Urothelium cell line (cell line): ENCODE measurements around the gene TM4SF5.
A peak's percentile ranks its signal among the peaks of the same experiment; 100 is the strongest.

Experiments used
- DNase-seq: peaks from one replicate; pipeline ENCODE4 v3.0.0; 2011; ENCODE audit warnings: low spot score, mixed read lengths
- FAIRE-seq: peaks from 2 replicates; lab custom pipeline; 2011; peaks lifted over from hg19 to GRCh38; lab: Jason Lieb, UNC

TM4SF5 gene

GRCh38 chr17:4771519-4772234 is at the start of gene TM4SF5:
TM4SF5 (plus strand) TSS chr17:4771886; CDS start chr17:4771923, 37 bp downstream.
- FAIRE-seq: no peak
- DNase-seq: no peak

- FAIRE-seq (no peak), DNase-seq (no peak)
These were observed 48.9 kb upstream of the TM4SF5 start for GRCh38 chr17:4722678-4723240.

- no peak for FAIRE-seq
These were observed 47.0 kb upstream of the TM4SF5 start for GRCh38 chr17:4724650-4725049.

GRCh38 chr17:4725646-4726310 is 45.9 kb upstream of the TM4SF5 start:
- DNase-seq: no peak

More at GRCh38 chr17:4724650-4725049, 47.0 kb upstream of the TM4SF5 start:
- no peak for DNase-seq

GRCh38 chr17:4728124-4728523 is 43.6 kb upstream of the TM4SF5 start:
- DNase-seq: no peak
- no peak for FAIRE-seq

More at GRCh38 chr17:4725646-4726310, 45.9 kb upstream of the TM4SF5 start:
- FAIRE-seq: no peak

- FAIRE-seq (no peak), DNase-seq (no peak)
These were observed 38.6 kb upstream of the TM4SF5 start for GRCh38 chr17:4733073-4733531.

- no peak for FAIRE-seq
These were observed 36.7 kb upstream of the TM4SF5 start for GRCh38 chr17:4734857-4735475.

GRCh38 chr17:4735876-4736651 is 35.6 kb upstream of the TM4SF5 start:
- no peak for FAIRE-seq
- no peak for DNase-seq

More at GRCh38 chr17:4734857-4735475, 36.7 kb upstream of the TM4SF5 start:
- DNase-seq: no peak

GRCh38 chr17:4738136-4739121 is 33.3 kb upstream of the TM4SF5 start:
- DNase-seq (no peak), FAIRE-seq (no peak)

GRCh38 chr17:4739122-4740024 is 32.3 kb upstream of the TM4SF5 start, which contains the start of the genes CXCL16 and ZMYND15:
CXCL16 (minus strand) TSS chr17:4739928; CDS start chr17:4739339, 589 bp downstream.
ZMYND15 (plus strand) TSS chr17:4739833; CDS start chr17:4740549, 716 bp downstream.
- DNase-seq (peak; percentile 54), FAIRE-seq (no peak)

- no peak for FAIRE-seq
- DNase-seq: no peak
These were observed 31.7 kb upstream of the TM4SF5 start for GRCh38 chr17:4740025-4740351.

- FAIRE-seq (no peak), DNase-seq (no peak)
These were observed 31.1 kb upstream of the TM4SF5 start for GRCh38 chr17:4740584-4740983.

GRCh38 chr17:4741544-4741943 is 30.1 kb upstream of the TM4SF5 start:
- DNase-seq: no peak
- FAIRE-seq: no peak

- FAIRE-seq: no peak
- DNase-seq: no peak
These were observed 29.6 kb upstream of the TM4SF5 start for GRCh38 chr17:4742133-4742532.

- DNase-seq (no peak), FAIRE-seq (no peak)
These were observed 29.1 kb upstream of the TM4SF5 start for GRCh38 chr17:4742629-4743028.

- no peak for FAIRE-seq
- no peak for DNase-seq
These were observed 28.5 kb upstream of the TM4SF5 start for GRCh38 chr17:4743216-4743615.

GRCh38 chr17:4743898-4744297 is 27.8 kb upstream of the TM4SF5 start:
- FAIRE-seq (no peak), DNase-seq (no peak)
